ELR (cell line): ENCODE measurements around the gene TMEM169.
A peak's percentile ranks its signal among the peaks of the same experiment; 100 is the strongest.
"Not testable (repeated sequence)": the region's sequence is repeated elsewhere in the genome, so short reads cannot be mapped to it uniquely, and the experiment has no call there.

Experiments used
- DNase-seq: peaks from one replicate; pipeline ENCODE4 v3.0.0-alpha.2; 2015; ENCODE audit warnings: low read depth

The TMEM169 gene

DNA sequence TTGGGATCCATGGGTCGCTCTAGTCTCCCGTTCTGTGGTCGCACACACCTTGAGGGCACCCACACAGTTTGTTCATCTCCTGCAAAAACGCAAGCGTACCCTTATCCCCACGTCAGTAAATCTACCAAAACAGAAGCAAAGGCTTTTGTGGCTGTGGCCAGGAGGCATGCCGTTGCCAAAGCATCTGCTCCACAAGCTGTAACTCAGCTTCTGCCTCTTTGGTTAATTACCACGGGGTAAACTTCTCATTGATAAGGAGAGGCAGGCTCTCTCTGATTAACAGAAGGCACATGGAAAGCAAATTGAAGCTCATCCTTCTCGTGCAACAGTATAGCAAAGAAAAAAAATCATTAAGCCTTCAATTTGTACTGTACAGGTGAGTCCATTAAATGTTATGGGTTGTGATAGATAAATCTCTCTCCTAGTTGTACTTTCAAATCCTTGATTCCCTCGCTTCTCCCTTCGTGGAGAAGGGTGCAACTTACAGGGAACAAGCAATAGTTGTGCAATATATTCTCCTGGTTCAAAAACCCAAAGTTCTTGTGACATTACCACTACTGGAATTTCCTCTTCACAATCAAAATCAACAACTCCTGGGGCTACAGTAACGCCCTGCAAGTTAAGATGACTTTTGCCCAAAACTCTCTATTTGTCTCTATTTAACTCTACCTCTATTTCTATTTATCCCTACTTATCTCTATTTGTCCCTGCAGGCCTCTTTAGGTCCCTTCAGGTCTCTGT is 10.4 kb upstream of the TMEM169 start:
- no peak for DNase-seq

DNA sequence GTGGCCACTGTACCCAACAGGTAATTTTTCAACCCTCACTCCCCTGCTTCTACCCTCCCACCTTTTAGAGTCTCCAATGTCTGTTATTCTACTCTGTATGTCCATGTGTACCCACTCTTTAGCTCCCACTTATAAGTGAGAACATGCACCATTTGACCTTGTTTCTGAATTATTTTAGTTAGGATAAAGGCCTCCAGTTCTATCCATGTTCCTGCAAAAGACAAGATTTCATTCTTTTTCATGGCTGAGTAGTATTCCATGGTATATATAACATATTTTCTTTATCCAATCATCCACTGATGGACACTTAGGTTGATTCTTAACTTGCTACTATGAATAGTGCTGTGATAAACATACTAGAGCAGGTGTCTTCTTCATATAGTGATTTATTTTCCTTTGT is 9.2 kb upstream of the TMEM169 start:
- no peak for DNase-seq

DNA sequence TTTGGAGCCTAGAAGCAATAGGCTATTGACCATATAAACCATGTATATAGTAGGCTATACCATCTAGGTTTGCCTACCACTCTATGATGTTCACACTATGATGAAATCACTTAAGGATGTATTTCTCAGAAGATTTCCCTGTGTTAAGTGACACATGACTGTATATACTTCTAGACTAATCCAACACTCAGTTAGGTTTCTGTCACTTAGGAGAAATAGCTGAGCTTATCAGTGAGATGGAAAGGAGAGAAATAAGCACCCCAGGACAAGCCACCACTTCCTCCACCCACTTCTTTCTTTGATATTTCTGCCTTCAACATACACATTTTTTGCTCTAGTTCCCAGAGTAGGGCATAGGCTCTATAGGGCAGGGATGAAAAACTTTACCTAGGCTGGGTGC is 7.9 kb upstream of the TMEM169 start:
- no peak for DNase-seq

DNA sequence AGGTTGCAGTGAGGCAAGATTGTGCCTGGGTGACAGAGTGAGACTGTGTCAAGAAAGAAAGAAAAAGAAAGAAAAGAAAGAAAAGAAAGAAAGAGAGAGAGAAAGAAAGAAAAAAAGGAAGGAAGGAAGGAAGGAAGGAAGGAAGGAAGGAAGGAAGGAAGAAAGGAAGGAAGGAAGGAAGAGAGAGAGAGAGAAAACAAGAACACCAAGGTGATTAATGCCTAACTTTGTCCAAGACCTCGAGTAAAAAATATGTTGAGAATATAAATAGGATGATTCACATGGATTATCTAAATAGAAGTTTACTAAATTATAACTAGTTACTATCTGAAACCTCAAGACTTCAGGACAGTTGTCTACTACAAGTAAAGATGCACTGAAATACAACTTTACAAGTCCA is 7.3 kb upstream of the TMEM169 start:
- DNase-seq: no peak

DNA sequence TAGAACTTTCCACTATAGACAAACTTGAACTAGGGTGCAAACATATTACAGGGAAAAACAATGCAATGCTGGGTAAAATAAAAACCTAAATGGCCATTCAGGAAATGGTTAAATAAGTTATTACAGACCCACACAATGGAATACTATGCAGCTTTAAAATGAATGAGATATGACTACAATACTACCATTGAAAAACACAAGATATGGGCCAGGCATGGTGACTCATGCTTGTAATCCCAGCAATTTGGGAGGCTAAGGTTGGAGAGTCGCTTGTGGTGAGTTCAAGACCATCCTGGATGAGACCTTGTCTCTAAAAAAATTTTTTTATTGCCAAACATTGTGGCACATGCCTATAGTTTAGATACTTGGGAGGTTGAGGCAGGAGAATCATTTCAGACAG is 6.9 kb upstream of the TMEM169 start:
- peak; percentile 24 for DNase-seq

DNA sequence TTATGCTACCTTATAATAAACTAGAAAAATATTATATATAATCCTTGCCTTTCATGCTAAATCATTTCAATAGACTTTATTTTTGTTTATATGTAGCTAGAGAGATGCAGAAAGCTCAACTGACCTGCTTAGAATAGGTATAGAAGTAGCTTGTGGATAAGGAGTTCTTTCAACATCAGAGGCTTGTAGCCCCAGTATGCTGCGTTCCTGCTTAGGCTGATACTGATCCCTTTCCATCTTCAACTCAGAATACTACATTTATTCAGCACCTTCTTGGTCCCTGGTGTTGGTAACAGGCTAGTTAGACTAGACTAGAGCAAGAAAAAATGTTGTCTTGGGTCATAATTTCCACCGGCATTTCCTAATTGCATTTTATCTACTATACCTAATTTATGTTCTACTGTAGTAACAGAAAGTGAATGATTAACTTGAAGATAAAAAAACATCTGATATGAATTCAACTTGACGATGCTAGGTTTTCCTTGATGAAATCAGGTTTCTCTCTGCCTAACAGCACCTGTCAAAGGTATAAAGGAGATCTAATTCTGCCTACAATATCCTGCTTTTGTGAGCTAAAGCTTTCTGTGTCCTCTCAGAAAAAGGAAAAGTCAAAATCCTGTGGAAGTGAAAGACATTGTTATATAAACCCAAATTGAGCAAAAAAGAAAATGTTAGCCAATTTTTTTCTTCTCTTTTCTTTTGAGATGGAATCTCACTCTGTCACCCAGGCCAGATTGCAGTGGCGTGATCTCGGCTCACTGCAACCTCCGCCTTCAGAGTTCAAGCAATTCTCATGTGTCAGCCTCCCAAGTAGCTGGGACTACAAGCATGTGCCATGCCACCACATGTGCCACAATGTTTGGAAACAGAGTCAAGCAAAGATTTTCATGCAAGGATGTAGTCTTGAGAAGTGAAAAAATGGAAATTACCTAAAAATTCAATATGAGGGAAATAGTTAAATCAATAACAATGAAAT is 5.9 kb upstream of the TMEM169 start:
- no peak for DNase-seq

DNA sequence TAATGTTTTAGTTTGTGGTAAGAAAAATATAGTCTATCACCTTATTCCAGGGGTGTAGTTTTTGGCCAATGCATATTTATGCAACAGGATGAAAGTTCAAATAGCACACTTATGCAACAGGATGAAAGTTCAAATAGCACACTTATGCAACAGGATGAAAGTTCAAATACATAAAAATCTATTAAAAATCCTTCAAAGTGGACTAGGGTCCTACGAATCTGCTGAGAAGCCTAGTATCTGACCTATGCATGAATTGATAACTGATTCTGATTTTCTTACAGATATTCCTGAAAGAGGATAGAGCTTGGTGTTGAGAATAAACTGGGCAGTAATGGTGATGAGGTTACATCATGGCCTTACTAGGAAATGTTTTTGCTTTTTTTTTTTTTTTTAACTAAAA is 2.9 kb upstream of the TMEM169 start:
- no peak for DNase-seq

DNA sequence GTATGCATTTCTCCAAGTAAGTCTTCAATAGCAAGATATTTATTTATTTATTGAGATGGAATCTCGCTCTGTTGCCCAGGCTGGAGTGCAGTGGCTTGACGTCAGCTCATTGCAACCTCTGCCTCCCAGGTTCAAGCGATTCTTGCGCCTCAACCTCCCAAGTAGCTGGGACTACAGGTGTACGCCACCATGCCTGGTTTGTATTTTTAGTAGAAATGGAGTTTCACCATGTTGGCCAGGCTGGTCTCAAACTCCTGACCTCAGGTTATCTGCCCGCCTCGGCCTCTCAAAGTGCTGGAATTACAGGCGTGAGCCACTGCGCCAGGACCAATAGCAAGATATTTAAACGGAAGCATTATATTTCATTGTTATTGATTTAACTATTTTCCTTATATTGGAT is 1.7 kb upstream of the TMEM169 start:
- not testable (repeated sequence) for DNase-seq

DNA sequence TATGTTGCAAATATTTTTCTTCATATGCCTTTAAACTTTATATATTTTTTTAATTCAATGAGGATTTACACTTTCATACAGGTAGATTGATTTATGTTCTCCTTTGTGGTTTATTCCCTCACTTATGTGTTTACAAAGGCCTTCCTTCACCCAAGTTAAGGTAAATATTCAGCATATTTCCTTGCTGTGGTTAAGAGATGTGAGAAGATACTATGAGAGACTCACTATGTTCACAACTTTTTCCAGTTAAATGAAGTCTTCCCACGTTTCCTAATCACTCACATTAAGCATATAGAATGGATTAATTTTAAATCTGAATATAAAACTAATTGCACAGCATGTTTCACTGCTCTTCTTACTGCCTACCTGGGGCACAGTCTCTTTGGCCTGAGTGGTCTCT is 707 bp upstream of the TMEM169 start:
- DNase-seq: no peak

DNA sequence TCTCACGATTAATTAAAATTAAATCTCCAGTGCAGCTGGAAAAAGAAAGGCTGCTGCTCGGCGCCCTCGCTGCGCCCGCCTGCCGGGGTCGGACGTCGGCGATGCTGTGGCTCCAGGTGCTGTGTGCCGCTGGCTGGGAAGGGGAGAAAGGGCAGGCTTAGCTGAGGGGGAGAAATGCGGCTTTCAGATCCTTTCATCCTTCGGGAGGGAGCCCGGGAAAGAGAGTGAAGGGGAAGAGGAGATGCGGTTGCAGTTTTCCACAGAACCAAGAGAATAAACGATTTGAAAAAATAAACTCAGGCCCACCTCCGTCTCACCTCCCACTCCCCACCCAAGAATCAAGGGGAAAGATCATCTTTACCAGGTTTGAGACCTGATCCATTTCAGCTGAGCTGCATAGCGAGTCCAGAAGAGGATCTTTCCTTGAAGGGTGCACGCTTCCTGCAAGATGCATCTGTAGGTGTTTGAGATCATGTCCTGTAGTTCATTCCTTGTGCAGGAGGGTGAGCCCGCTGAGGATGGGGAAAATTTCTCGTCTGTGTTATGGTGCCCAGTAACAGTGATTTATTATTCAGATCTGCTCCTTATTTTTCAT is 495 bp downstream of the TMEM169 start:
- DNase-seq: peak; percentile 16

DNA sequence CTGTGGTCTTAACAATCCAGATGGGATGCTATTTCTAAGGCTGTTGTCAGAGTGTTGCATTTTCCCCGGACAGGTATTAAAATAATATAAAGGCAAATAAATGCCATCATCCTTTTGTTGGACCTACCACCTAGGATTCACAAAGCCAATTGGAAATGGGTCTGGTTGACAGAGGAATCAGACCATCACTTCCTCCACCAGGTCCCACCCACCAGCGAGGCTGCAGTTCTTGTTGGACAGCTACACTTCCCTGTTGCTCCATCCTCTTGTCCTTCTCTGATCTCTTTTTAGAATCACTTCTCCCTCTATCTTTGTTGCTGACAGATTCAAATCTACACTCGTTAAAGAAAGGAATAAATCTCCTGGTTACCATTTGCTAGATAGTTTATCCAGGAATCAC is 1.1 kb downstream of the TMEM169 start:
- DNase-seq: no peak

DNA sequence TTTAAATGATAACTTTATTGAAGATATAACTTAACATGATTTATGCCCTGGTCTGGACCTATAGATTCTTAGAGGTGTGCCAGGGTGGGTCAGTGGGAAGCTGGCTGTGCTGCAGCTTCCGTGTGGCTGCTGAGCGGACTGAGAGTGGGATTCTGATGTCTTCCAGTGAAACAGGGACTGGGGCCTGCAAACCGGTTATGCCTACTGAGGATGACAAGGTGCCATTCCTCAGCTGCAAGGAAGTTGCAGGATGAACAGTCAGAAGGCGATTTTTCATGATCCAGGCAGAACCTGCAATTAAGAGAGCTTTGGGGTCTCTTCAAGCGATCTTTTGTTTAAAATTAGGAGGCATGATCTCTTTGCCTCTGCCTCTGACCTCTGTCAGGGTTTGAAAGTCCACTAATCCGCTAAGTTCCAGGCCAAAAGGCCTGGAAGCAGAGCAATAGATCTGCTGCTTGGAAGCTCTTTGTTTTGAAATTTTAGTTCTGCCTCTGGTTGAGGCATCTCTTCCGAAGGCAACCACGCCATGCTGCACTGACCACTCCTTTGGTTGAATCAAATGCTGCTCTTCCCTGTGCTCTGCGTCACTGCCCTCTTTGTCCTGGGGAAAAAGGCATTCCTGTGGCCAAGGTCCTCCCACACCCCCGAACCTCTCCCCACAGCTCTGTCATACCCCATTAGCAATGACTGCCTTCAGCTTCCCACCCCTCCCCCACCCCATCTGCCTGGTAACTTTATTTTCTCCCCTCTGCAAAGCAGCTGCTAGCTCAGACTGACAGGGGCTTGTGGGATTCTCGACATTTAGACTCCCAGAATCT is 2.0 kb downstream of the TMEM169 start:
- DNase-seq: peak; percentile 67

DNA sequence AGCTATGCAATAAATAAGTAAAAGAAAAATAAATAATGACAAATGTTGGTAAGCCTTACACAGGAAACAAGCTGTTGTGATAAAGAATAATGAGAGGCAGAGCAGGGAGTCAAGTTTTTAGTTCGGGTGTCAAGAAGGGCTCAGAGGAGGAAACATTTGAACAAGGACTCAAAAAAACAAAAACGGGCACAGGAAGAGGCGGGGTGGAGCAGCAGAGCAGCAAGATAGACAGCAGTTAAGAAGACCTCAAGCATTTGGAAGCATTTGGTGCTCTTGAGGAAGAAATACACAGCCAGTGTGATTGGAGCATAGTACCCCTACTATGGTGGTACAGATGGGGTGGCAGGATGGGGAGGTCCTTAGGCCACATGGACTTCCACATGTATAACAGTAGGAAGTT is 2.8 kb downstream of the TMEM169 start:
- no peak for DNase-seq

DNA sequence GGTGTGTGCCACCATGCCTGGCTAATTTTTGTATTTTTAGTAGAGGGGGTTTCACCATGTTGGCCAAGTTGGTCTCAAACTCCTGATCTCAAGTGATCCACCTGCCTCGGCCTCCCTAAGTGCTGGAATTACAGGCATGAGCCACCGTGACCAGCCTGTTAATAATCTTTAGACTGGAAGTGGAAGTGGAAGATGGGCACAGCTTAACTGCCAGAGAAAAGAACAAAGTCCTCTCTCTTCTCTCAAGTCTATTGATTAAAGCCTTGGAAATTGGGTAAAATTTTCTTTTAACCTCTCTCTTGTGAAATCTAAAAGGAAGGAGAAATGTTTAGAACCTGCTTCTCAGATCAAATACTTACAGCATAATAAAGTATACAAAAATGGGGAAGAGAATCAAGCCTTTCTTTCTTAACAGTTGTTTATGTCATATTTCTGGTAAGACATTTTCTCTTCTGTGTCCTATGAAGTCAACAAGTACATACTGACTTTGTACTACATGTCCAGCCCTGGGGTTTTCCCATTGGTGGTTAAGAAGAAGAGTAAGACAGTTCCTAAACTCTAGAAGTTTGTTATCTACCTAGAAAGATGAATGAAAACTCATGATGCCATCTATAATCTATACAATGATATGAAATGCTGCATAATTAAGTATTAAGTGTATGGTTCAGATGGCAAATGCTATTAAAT is 4.6 kb downstream of the TMEM169 start:
- no peak for DNase-seq

DNA sequence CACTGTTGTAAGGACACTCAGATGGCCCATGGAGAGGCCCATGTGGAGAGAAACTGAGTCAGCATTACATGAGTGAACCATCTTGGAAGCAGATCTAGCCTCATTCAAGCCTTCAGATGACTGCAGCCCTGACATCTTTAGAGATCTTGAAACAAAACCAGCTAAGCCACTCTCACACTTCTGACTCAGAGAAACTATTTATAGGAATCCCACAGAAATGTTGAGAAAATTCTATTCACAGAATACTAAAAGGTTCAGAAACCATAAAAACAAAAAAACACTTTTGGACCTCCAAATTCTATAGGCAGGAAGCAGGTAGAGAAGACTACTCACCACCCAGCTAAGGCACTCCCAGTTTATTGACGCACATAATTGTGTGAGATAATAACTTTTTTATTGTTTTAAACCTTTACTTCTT is 8.7 kb downstream of the TMEM169 start:
- DNase-seq: no peak

DNA sequence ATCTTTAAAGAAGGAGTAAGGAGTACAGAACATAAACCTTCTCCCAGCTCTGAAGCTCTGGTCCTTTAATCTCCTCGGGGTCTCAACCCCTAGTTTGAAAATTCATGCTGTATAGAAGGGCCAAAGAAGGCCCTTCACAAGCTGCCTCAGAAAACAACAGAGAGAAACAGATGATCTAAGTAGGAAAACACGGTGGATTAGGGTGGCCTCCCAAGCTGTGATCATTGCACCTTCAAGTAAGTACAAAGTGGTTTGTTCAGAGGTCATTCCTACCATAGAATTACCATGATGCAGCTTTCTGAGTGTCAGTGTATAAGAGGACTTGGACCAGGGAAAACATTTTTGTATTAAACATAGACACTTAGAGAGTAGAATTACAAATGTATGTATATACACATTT is 10.9 kb downstream of the TMEM169 start:
- DNase-seq: no peak

DNA sequence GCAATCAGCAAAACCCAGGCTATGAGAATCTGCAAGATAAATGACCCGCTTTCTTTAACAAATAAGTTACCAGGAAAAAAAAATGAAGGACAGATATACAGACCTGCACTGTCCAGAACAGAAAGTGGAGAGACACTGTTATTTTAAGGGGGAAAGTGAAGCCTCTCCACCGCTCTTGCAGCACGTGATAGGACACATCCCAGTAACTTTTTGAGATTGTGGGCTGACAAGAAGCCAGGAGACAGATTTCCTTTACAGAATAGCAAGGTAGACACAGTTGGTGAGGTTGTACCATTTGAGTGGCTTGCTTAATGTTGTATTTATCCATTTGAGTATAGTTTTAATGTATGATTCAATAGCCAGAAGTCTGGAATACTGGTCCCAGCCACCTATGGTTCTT is 13.0 kb downstream of the TMEM169 start:
- DNase-seq: no peak

DNA sequence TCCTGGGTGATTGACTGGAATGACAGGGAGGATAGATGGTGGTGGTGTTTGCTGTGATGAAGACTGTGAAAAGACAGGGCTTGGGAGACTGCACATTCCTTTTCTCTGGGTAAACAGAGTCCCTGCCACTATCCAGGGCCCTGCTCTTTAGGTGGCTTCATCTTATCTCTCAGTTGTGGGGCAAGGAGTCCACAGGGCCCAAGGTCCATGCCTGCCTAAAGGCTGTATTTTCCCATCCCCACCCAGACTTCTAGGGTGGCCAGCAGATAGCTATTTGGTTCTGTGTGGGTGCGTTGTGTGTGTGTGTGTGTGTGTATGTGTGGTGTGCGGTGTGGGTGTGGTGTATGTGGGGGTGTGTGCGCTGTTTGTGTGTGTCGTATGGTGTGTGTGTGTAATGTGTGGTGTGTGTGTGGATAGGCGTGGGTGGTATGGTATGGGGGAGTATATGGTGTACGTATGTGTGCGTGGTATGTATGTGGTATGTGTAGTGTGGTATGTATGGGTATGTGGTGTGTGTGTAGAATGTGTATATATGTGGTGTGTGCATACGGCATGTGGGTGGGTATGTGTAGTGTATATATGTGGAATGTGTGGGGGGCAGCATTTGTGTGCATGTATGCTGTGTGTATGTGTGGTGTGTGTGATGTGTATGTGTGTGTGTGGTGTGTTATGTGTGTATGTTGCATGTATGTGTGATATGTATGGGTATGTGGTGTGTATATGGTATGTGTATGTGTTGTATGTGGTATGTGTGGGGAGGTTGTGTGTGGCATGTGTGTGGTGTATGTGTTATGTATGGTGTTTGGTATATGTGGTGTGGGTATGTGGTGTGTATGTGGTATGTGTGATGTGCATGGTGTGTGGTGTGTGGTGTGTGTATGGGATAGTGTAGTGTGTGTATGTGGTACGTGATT is 17.0 kb downstream of the TMEM169 start:
- no peak for DNase-seq

DNA sequence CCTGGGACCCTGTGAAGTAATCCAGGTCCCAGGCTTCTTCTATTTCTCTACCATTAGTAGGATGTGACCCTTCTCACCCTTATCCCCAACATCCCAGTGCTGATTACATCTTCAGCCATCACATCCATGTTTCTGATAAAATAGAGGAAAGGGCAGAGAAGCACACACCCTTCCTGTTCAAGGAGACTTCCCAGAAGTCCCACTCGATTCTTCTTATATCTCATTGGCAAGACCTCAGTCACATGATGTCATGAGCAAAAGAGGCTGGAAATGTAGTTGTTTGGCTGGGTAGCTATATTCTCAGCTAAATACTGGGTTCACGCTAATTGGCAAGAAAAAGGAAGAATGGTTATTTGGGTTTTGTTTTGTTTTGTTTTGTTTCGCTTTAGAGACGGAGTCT is 19.4 kb downstream of the TMEM169 start:
- DNase-seq: no peak

DNA sequence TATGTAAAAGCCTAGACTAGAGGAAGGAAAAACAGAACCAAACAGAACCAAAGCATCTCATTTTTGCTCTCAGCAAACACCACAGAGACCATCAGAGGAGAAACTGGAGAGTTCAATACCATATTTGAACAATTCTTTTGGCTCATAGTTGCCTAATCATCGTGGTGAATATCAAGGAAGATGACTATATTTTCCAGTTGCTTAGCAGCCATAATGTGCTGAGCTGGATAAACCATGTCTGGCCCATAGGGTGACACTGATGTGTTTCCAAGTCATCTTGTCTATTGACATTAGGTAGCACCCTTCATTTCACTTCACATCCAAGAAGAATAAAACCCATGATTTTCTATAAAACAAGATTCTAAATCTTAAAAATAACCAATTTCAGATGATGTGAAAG is 21.5 kb downstream of the TMEM169 start:
- no peak for DNase-seq
